Hypothalamus (tissue), 51 donors: ENCODE results near the gene KCNK10.

Source experiments
- DNase-seq, 51 donors: peaks; one replicate each; lab custom pipeline; 2025; lab: John Stamatoyannopoulos, UW

KCNK10 gene

DNA sequence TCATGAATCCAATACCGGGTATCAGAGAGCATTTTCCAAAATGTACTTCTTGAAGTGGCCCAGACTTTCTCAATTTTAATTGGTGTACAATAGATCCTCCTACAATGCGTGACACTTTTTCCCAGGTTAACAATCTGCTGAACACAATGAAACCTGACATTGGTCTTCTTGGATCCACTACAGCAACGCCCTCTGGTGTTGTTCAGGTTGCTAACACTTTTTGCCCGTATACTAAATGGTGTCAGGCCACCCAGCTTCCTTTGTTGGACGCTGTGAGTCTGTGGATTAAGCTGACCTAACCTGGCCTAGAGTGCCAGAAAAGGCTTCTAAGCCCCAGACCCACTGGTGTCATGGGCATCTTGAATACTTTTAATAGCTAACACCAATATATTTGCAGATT is 89.2 kb downstream of the KCNK10 start:
- no peak for DNase-seq

GRCh38 chr14:88232771-88233170 is 90.3 kb downstream of the KCNK10 start:
- no peak for DNase-seq

DNA sequence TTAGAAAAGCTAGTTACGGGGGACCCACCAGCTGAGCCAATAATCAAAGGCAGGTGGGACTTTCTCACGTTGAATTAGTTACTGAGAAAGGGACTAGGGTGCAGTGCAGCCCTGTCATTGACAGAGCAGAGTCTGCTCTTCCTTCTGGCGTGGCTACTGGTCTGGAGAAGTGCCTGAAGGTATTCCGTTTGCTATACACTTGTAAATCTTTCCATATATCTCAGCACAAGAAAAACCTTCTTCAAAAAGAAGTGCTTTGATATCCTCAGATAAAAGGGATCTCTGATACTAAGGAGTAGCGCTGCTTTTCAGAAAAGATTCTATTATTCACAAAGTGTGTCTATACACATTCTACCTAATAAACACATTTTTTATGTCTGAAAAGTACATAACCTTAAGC is 91.5 kb downstream of the KCNK10 start:
- no peak for DNase-seq

GRCh38 chr14:88229428-88229827 is 93.6 kb downstream of the KCNK10 start:
- no peak for DNase-seq

- no peak for DNase-seq
Measured at GRCh38 chr14:88228522-88229236, 94.4 kb downstream of the KCNK10 start.

DNA sequence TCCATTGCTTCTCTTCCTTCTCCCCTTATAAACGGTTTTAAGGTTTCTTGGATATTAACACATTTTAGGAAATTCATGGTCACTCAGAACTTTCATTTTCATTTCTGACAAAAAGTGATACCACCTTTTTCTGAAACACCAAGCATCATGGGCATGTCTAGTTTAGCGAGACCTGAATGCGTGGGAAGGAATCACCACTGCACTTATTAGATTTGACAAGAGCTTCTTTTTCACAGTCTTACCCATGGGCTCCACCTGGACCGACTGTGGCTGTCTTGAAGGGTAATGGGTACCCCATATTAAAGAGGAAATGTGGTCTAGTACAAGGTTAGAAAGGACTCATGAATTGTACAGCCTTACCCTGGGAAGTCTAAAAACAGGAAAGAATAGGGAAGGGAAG is 95.4 kb downstream of the KCNK10 start:
- DNase-seq, result no peak

DNA sequence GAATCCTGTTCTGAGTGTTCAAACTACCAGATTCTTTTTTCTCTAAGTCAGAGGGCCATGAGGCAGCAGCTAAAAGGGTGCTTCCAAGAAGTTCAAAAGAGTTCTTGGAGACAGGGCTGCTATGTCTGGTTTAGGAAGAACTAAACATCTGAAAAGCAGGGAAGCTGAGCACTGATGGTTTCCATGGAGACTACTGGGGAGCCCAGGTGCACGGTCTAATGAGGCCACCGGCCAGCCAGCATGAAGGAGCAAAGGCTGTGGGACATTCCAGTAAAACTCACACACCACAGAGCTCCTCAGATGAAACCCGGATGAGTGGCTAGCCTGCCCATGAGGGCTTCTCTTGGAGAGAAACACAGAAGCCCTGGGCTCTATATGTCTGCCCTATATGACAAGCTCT is 97.3 kb downstream of the KCNK10 start:
- peak in 3 of 51 donors; percentile 3 to 15 (median 5) for DNase-seq

- DNase-seq, result no peak
Measured at GRCh38 chr14:88218119-88218915, 104.8 kb downstream of the KCNK10 start.

DNA sequence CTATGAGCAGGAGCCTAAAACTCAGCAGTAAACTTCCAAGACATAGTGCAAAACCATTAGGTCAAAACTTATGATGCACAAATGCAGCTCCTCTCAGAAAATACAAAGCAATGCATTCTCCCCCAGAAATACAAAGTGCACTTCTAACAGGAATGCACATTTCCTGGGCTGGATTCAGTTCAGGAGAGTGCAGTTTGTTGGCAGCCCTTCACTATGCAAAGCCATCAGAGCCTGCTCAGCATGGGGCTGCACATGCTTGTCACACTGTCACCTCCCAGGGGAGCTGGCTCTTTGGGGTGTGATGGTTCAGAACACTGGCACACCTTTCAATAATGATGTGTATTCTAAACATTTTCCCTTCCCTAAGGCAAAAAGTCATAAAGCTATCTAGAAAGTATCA is 110.4 kb downstream of the KCNK10 start:
- no peak for DNase-seq

GRCh38 chr14:88210426-88210825 is 112.6 kb downstream of the KCNK10 start:
- peak in 16 of 51 donors; percentile 6 to 45 (median 12) for DNase-seq

GRCh38 chr14:88209273-88209672 is 113.8 kb downstream of the KCNK10 start:
- no peak for DNase-seq

DNA sequence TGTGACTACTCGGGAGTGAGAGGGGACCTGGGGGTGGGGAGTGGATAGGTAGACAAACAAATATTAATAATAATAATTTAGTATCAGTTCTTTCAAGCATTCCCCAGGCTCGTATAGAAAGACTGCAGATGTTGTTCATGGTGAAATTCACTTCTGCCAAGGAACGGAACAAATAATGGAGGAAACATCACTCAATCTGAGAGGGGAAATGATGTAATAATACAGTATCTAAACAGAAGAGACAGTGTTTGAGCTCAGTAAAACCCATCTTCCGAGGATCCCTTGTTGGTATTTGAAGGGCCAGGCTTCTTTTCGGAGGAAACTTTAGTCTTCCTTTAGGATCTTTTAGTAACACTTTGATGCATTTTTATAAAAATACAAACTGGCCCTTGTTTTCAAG is 114.2 kb downstream of the KCNK10 start:
- DNase-seq, result no peak

- DNase-seq, result no peak
Measured at GRCh38 chr14:88204221-88204620, 118.8 kb downstream of the KCNK10 start.

DNA sequence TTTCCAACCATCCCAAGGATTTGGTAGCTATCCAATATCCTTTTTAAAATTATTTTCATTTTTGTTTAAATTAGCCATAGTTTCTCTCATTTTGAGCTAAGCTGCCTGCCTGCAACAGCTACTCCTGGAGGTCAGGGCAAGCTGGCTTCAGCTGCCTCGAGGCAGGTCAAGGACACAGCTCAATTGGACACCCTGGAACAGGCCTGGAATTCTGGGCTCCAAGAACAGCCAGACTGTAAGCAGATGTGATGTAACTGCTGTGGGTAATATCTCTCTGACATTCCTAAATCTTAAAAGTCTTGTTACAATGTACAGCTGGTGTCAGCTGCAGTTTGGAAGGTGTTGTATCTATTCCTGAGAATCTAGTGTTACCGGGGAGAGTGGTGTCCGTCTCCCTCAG is 119.8 kb downstream of the KCNK10 start:
- no peak for DNase-seq

DNA sequence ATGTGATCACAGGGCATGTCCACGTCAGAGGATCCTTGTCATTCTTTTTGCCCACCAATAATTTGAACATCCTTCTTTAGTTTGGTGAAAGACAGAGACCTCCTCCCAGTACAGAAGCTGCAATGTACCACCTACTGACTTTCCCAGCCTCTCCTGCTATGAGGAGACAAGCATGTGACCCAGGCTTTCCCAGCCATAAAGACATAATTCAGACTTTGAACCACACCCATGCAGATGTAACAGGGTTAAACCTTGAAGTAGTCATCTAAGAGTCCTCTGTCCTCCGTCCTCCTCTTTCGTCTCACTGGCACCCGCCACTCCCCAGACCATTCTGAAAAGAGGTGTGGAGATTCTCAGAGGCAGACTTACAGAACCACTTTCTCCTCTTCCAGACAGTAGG is 120.8 kb downstream of the KCNK10 start:
- no peak for DNase-seq

DNA sequence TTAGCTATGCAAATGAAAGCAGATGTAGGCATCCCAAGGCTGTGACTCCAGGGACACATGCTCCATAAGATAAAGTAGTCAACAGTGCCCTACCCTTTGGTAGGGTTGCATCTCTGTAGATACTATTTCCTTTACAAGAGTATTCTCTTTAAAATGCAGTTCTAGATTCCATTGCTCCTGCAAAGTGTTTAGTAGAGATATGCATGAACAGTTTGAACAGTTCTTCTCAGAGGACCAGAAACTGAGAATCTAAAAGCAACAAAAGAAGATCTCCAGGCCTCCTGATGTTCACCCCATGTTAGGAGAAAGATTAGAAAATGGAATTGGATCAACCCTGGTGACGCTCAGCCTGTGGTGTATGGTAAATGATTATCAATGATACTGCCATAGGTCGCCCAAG is 121.2 kb downstream of the KCNK10 start:
- DNase-seq, result no peak

- no peak for DNase-seq
Measured at GRCh38 chr14:88199882-88200281, 123.2 kb downstream of the KCNK10 start.

GRCh38 chr14:88198446-88198845 is 124.6 kb downstream of the KCNK10 start:
- DNase-seq, result no peak

DNA sequence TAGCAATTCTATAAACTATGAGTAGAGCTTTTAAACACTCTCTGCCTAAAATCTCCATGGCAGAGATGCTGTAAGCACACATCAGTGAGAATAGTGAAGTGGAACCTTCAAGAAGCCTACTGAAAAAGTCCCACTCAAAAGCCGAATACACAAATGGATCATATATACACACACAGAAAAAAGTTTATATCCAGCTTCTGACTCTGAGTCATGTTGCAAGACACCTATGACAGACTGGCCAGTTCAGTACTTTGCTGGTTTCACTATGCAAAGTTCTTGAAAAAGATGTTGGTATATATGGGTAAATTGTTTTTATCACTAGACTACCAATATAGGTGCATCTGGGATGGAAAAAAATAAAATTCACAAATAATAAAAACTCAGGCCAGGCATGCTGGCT is 126.1 kb downstream of the KCNK10 start:
- no peak for DNase-seq

GRCh38 chr14:88196116-88196890 is 126.8 kb downstream of the KCNK10 start:
- DNase-seq, result no peak

GRCh38 chr14:88195676-88196075 is 127.4 kb downstream of the KCNK10 start:
- DNase-seq, result peak in 25 of 51 donors; percentile 3 to 47 (median 21)
